Stimulated activated CD8-positive, alpha-beta memory T cell treated with anti-CD3 and anti-CD28 coated beads, Interleukin-4, amount 100 ng/mL, for 24 hours (primary cell): ENCODE data around the gene WDR74.
A peak's percentile ranks its signal among the peaks of the same experiment; 100 is the strongest.
"Not testable (repeated sequence)": the region's sequence is repeated elsewhere in the genome, so short reads cannot be mapped to it uniquely, and the experiment has no call there.

Experiments
- DNase-seq: peaks from one replicate; pipeline ENCODE4 v3.0.0-alpha.2; 2020; ENCODE audit warnings: low read depth

WDR74 gene

DNA sequence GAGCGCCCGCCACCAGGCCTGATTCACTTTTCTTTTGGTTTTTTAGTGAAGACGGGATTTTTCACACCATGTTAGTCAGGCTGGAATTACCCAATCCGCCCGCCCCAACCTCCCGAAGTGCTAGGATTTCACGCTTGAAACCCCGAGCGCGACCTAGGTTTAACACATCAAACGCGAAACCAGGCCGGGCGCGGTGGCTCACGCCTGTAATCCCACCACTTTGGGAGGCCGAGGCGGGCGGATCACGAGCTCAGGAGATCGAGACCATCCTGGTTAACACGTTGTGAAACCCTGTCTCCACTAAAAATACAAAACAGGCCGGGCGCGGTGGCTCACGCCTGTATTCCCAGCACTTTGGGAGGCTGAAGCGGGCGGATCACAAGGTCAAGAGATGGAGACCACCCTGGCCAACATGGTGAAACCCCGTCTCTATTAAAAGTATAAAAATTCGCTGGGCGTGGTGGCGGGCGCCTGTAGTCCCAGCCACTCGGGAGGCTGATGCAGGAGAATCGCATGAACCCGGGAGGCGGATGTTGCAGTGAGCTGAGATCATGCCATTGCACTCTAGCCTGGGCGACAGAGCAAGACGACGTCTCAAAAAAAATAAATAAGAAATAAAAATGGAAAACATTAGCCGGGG lies 1.5 kb upstream of the WDR74 start:
- DNase-seq: peak; percentile 75

GRCh38 chr11:62835336-62835735 lies 4.1 kb downstream of the WDR74 start:
- DNase-seq: no peak

DNA sequence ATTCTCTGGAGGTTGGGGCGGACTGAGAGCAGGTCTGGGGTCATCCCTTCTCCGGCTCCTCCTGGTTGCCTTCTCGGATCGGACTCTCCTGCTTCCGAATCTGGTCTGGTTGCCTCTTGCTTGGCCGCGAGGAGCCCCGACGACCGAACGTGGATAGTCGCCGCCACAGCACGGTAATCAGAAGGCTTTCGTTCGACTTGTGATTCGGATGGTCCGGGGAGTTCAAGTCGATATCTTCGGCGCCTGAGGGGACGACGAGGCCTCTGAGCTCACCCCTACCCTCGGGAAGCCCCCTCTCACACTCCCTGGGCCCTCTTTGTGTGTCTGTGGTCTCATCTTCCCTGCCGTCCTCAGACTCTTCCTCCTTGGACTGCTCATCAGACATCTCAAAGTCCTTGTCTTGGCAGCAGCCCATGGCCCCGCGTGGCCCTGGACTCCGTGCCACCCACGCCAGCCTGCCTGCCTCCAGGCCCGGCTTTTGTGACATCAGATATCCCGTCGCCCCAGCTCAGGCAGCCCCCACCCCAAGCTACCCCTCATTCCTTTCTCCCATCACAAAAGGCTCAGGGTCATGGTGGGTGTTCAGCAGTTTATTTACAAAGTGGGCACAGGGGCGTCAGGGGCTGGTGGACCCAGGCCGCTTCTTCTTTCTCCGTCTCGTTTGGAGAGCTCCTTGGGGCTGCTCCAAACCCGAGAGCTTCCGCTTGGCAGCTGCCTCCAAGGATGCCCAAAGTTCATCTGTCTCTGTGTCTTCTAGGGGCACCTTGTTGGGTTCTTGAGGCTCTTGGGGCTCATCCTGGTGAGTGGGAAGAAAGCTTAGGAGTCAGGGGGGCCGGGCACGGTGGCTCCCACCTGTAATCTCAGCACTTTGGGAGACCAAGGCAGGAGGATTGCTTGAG lies 6.8 kb downstream of the WDR74 start, which contains the start of gene TEX54:
TSS of gene TEX54 (minus strand) at position 506 of the 899 bp plus-strand sequence.
- no peak for DNase-seq

DNA sequence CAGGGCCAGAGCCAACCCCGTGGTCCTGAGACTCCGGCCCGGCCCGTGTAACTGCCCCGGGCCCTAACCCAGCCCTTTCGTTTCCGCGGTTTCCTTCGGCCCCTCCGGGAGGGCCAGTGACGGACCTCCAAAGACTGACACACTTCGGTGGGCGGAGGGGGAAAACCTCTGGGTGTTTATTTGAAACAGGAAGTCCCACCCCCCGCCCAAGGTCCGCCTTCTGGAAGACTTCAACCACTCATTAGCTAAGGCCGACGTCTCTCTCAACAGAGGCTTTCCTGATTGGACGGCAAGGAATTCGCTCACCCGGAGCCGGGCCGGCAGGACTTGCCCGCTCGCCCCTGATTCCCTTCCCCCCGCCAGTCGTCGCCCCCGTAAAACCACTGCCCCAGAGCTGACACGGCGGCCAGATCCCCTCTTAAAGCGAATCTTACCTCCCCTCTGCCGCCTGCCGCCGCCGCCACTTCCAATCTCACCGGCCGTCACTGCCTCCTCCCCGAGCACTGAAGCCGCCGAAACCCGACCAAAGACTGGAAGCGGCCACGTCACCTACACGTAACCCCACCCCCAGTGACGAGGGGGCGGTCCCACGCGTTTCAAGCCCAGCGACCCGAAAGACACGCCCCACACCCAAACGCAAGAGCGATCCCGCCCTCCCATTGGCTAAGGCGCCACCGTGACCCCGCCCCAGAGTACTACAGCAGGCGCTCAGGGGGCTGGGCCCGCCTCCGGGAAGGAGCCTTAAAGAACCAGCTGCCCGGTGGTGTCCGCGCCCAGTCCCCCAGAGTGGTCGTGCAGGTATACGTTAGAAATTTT lies 7.7 kb downstream of the WDR74 start, which contains the start of gene STX5:
TSS of gene STX5 (minus strand) at position 532 of the 816 bp plus-strand sequence. CDS start 808 bp downstream, outside the sequence.
- DNase-seq: peak; percentile 99

DNA sequence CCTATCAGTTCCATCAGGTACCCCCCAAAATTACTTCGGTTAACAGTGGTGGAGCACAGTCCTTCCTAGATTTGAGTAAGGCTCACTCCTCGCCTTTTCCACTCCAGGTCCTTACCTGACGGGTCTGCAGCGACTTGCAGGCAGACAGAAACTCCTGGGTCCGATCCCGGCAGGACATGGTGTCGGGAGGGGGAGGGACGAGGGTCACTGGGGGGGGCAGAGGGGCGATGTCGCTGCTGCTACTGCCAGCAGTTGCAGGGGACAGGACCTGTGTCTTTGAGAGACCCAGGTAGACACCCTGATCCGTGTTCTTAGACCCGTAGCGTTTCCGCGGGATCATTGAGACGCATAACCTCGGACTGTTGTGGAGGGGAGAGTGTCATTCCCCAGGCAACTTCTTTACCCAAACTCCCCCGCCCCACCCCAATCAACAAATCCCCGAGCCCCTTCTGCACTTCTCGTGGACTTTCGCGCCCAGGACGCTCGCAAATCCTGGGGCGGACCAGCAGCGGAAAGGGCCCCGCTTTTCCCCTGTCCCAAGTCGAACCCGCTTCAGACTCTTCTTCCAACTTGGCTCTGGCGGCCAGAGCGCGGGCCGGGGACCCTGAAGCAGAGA lies 8.4 kb downstream of the WDR74 start:
- no peak for DNase-seq

DNA sequence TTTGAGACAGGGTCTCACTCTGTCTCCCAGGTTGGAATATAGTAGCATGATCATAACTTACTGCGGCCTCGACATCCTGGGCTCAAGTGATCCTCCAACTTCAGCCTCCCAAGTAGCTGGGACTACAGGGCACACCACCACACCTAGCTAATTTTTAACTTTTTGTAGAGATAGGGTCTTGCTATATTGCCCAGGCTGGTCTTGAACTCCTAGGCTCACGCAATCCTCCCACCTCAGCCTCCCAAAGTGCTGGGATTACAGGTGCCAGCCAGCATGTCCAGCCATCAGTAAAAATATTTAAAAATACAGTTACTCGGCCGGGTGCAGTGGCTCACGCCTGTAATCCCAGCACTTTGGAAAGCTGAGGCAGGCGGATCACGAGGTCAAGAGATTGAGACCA lies 11.3 kb downstream of the WDR74 start:
- not testable (repeated sequence) for DNase-seq

DNA sequence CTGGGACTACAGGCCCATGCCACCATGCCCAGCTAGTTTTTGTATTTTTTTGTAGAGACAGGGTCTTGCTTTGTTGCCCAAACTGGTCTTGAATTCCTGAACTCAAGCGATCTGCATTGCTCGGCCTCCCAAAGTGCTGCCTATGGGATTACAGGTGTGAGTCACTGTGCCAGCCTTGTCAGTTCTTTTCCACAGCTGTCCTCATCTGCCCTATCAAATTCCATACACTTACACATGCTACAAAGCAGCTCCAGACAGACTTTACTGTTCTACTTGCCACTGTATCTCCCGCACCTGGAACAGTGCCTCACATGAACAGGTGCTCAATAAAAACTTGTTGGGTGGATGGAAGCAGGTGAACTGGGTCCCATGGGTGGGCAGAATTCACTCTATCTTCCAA lies 15.7 kb downstream of the WDR74 start:
- no peak for DNase-seq

DNA sequence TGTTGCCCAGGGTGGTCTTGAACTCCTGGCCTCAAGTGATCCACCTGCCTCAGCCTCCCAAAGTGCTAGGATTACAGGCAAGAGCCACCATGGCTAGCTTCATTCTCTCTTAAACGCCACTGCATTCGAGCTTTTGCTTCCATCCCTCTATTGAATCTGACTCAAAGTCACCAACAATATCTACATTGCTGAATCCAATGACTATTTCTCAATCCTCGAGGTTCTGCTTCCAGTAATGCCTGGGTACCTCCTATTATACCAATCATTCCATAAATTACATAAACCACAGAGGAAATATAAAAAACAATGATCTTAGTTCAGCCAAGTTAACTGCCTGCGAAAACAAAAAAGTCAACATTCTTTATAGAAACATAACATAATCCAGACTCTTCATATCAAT lies 22.3 kb downstream of the WDR74 start:
- no peak for DNase-seq

- DNase-seq: no peak
Measured at GRCh38 chr11:62816557-62816956, 22.8 kb downstream of the WDR74 start.

DNA sequence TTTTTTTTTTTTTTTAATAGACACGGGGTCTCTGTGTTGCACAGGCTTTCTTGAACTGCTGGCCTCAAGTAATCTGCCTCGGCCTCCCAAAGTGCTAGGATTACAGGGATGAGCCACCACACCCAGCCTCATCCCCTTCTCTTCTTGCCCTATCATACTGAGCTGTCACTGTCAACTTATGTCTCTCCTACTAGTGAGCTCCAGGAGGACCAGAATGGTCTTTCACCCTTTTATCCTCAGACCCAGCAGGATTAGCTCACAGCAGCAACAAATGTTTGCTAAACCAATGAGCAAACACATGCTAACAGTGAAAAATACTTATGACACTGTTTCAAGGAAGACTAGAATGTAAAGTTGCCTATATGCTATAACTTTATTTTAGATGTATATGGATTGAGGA lies 27.7 kb downstream of the WDR74 start:
- no peak for DNase-seq

GRCh38 chr11:62810748-62811147 lies 28.6 kb downstream of the WDR74 start:
- DNase-seq: no peak

GRCh38 chr11:62806611-62807121 lies 32.7 kb downstream of the WDR74 start:
- no peak for DNase-seq

- no peak for DNase-seq
Measured at GRCh38 chr11:62805961-62806441, 33.4 kb downstream of the WDR74 start.

GRCh38 chr11:62805076-62805892 lies 34.1 kb downstream of the WDR74 start, which contains the start of gene NXF1:
NXF1 (minus strand) TSS chr11:62805440; CDS start chr11:62805356, 84 bp downstream.
- peak; percentile 91 for DNase-seq

GRCh38 chr11:62804310-62805075 lies 34.9 kb downstream of the WDR74 start:
- DNase-seq: no peak

GRCh38 chr11:62801071-62801470 lies 38.3 kb downstream of the WDR74 start:
- no peak for DNase-seq

DNA sequence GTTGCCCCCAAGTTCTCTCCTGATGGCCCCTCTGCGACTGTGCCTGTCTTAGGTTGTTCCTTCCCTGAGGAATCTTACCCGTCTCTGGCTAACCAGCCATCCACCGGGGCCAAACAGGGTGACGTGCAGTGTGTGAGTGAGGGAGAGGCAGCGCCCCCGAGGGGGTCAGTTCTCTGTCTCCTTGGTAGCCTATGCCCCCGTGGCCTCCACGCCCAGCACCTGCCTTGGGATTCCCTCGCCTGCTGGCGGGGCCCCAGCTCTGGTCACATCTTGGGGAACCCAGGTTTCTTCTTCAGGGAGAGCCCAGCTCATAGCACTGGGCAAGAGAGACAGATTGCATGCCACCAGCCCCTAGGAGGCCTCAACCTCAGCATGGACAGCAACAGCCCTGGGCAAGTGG lies 39.9 kb downstream of the WDR74 start:
- DNase-seq: no peak

DNA sequence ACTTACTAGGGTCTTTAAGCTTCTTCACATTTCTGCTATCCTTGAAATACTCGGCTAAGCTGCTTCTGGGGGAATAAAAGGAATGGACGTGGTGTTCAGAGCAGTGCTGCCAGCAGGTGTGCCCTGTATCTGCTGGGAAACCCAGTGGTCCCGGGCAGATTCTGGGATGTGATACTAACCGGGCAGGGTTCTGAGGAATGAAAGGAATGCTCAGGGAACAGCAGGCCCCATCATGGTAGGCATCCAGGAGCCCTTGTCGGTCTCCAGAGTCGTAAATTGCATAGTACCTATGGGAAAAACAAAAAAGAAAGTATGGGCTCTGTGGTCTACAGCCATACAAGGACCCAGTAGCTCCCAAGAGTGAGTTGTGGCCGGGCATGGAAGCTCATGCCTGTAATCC lies 43.1 kb downstream of the WDR74 start:
- no peak for DNase-seq

DNA sequence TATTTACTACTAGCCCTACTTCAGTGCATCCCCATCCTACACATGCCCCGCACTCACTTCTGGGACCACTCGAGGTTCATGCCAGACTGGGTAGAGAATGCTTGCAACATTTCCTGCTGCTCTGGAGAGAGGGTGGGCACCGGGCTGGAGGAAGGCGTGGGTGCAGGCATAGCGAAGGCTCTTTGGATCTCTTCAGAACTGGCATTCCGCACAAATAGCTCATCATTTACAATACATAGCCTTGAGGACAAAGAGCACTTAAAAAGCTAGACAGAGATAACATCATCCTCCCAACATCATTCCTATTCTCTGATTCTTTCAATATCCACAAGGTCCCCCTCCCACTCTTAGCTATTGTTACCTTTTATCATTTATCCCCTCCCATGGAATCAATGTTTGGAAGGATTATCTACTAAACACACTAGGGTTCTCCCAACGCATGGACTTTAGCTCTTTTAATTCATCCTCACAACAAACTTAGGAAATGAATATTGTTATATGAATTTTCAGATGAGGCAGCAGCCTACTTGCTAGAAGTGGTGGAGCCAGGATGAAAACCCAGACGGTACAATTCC lies 45.1 kb downstream of the WDR74 start:
- no peak for DNase-seq
